ENCODE results near the gene ARID4A. TPM values are rescaled to one million over a fixed set of nuclear protein-coding genes. Genes with fewer than 3 reads are reported as not detected.

The ARID4A gene
- total and polyA plus RNA-seq, 2 of the 13 experiments (the other 11 are each of a cell fraction or from before 2014, with no cell fraction given), result 7.2 to 9.7 TPM

DNA sequence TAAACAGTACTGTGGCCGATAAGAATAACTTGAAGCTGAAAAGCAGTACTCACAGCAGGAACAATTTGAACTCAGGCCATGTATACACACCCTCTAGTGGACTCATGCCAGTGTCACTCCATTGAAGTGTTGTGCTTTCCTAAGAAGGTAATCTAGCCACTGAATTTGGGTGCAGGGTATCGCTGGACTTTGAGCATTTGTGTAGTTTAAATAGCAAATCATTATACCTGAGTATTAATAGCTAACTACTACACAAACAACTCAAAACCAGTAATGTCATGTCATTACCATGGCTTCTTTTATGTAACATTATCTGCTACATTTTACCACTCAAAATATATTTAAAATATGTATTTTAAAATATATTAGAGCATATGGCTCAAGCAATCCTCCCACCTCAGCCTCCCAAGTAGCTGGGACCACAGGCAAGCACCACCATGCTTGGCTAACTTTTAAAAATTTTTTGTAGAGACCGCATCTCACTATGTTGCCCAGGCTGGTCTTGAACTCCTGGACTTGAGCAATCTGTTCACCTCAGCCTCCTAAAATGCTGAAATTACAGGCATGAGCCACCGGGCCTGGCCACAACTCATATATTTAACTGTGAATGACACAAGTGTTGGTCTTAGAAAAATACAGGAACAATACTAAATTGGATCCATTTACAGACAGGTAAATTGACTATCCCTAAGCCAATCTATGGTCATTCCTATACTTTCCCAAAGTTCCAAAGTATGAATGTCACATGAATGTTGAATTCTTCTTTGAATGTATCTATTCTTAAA, 25.6 kb upstream of the ARID4A start (continued):
- TF ChIP-seq ZNF451 (CRISPR knock-in tag; IDR thresholded peaks at IDR 0.05) (no peak), HDAC1 (CRISPR knock-in tag; IDR thresholded peaks at IDR 0.05) (no peak), ZSCAN30 (CRISPR knock-in tag; IDR thresholded peaks at IDR 0.05) (no peak), ZSCAN22 (CRISPR knock-in tag; IDR thresholded peaks at IDR 0.05) (no peak), ZBTB38 (CRISPR knock-in tag; IDR thresholded peaks at IDR 0.05) (no peak), CENPX (CRISPR knock-in tag; IDR thresholded peaks at IDR 0.05) (no peak), MED1 (CRISPR knock-in tag; IDR thresholded peaks at IDR 0.05) (peak; percentile 84), REXO4 (CRISPR knock-in tag; IDR thresholded peaks at IDR 0.05; ENCODE audit: borderline replicate concordance) (no peak), THRA (CRISPR knock-in tag; IDR thresholded peaks at IDR 0.05; ENCODE audit: borderline replicate concordance) (0 out of 2 replicates have a peak, but pooled peaks have one; percentile 46), GMEB1 (CRISPR knock-in tag; IDR thresholded peaks at IDR 0.05; ENCODE audit: borderline replicate concordance) (no peak), POLR2AphosphoS5 (IDR thresholded peaks at IDR 0.05; ENCODE audit: low read depth, low read length) (peak; percentile 62), ARID4A (CRISPR knock-in tag; IDR thresholded peaks at IDR 0.05; ENCODE audit: borderline replicate concordance) (peak; percentile 41; the same call in 1 of the 2 replicates), MAZ (IDR thresholded peaks at IDR 0.05; ENCODE audit: borderline replicate concordance, low read depth, low read length) (no peak), MAZ (CRISPR knock-in tag; IDR thresholded peaks at IDR 0.05; ENCODE audit: low read depth) (no peak), SOX13 (IDR thresholded peaks at IDR 0.05) (no peak), SOX13 (CRISPR knock-in tag; conservative IDR thresholded peaks at IDR 0.05 in 1 of 2, IDR thresholded peaks at IDR 0.05 in 1 of 2) (peak in 1 of 2 experiments; percentile 83; a peak in 2 of 4 replicates), ERF (CRISPR knock-in tag; IDR thresholded peaks at IDR 0.05) (peak; percentile 62), MTERF4 (CRISPR knock-in tag; IDR thresholded peaks at IDR 0.05) (no peak), ZNF343 (CRISPR knock-in tag; IDR thresholded peaks at IDR 0.05) (no peak), ZNF354B (CRISPR knock-in tag; IDR thresholded peaks at IDR 0.05) (no peak)
- TF ChIP-seq, protein P1, sequence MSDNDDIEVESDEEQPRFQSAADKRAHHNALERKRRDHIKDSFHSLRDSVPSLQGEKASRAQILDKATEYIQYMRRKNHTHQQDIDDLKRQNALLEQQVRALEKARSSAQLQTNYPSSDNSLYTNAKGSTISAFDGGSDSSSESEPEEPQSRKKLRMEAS (IDR thresholded peaks at IDR 0.05), result peak; percentile 48

Measured in HepG2 (cell line).